Keratinocyte (primary cell): ENCODE measurements around the gene MYF6. TPM values are rescaled to one million over a fixed set of nuclear protein-coding genes. Genes with fewer than 3 reads are reported as not detected.

Experiments
- DNase-seq: peaks from one replicate; pipeline ENCODE4 v3.0.0-alpha.2; 2011; ENCODE audit warnings: low read depth, missing footprints, low spot score
- FAIRE-seq: peaks from 2 replicates; lab custom pipeline; 2011; peaks lifted over from hg19 to GRCh38; lab: Jason Lieb, UNC
- H2AFZ ChIP-seq: 2 replicates; pipeline ENCODE4 v1.6.0; 2012; ENCODE audit warnings: low read length, control low read depth, inconsistent platforms; ENCODE audit not compliant: control insufficient read depth
- H3K27ac ChIP-seq: 2 replicates; pipeline ENCODE4 v1.5.1; 2011; ENCODE audit warnings: low read length; ENCODE audit not compliant: control insufficient read depth, insufficient read depth
- H3K27me3 ChIP-seq: 3 replicates; pipeline ENCODE4 v1.6.0; 2011; ENCODE audit warnings: low read length; ENCODE audit not compliant: control insufficient read depth, insufficient read depth; ENCODE audit errors: extremely low read depth
- H3K36me3 ChIP-seq, 2 experiments: 2 replicates in 1 of 2; 3 replicates in 1 of 2; pipeline ENCODE4 v1.5.1; 2011; ENCODE audit warnings: low read length in 2 of 2, mild to moderate bottlenecking in 1 of 2; ENCODE audit not compliant: control insufficient read depth in 2 of 2, insufficient read depth in 2 of 2; ENCODE audit errors: extremely low read depth in 1 of 2
- H3K4me1 ChIP-seq: 3 replicates; pipeline ENCODE4 v1.5.1; 2011; ENCODE audit warnings: low read length; ENCODE audit not compliant: control insufficient read depth, insufficient read depth; ENCODE audit errors: extremely low read depth
- H3K4me2 ChIP-seq: 3 replicates; pipeline ENCODE4 v1.6.0; 2011; ENCODE audit warnings: low read depth, low read length; ENCODE audit not compliant: control insufficient read depth, insufficient read depth; ENCODE audit errors: extremely low read depth
- H3K4me3 ChIP-seq, 3 experiments: fragments of 200-600 bp in 1 of 3; sonication (generic) in 1 of 3; 2 replicates in 2 of 3; 3 replicates in 1 of 3; pipeline ENCODE4 v1.5.1; 2011 to 2016; ENCODE audit warnings: low read length in 3 of 3, mild to moderate bottlenecking in 3 of 3, control low read depth in 2 of 3, inconsistent platforms in 1 of 3, low read depth in 1 of 3, mixed read lengths in 1 of 3, mixed run types in 1 of 3, moderate library complexity in 1 of 3; ENCODE audit not compliant: control insufficient read depth in 2 of 3, insufficient read depth in 2 of 3; ENCODE audit errors: extremely low read depth in 1 of 3
- H3K79me2 ChIP-seq: 2 replicates; pipeline ENCODE4 v1.6.0; 2012; ENCODE audit warnings: low read length; ENCODE audit not compliant: control insufficient read depth, insufficient read depth
- H3K9ac ChIP-seq: 3 replicates; pipeline ENCODE4 v1.6.0; 2011; ENCODE audit warnings: low read length; ENCODE audit not compliant: control insufficient read depth, insufficient read depth; ENCODE audit errors: extremely low read depth
- H3K9me1 ChIP-seq: 3 replicates; pipeline ENCODE4 v1.6.0; 2011; ENCODE audit warnings: low read length; ENCODE audit not compliant: control insufficient read depth, insufficient read depth; ENCODE audit errors: extremely low read depth
- H3K9me3 ChIP-seq: 2 replicates; pipeline ENCODE4 v1.5.1; 2012; ENCODE audit warnings: low read depth, low read length; ENCODE audit not compliant: control insufficient read depth
- H4K20me1 ChIP-seq: 3 replicates; pipeline ENCODE4 v1.6.0; 2011; ENCODE audit warnings: low read length; ENCODE audit not compliant: control insufficient read depth, insufficient read depth; ENCODE audit errors: extremely low read depth
- EZH2 ChIP-seq: IDR thresholded peaks from one replicate; pipeline ENCODE4 v1.6.1; 2012; ENCODE audit warnings: inconsistent platforms, mild to moderate bottlenecking, low read length, moderate library complexity
- dilution Hi-C: fragments of 300-500 bp; cut with MboI; formaldehyde crosslinking; loops from one replicate; pipeline ENCODE4 v1.7.0; 2020; ENCODE audit warnings: low sequenced_read_pairs; ENCODE audit not compliant: extremely low pct_ligation_motif_present
- polyA plus RNA-seq, 5 experiments: library from polyadenylated mRNA; depleted of rRNA in 3 of 5; stranded (reverse) in 3 of 5; stranded (forward) in 1 of 5; unstranded in 1 of 5; fragments of >200 nt; gene quantifications; 1 replicate in 1 of 5; 2 replicates in 3 of 5; 3 replicates in 1 of 5; pipeline versions ENCODE4 v1.2.1 to v1.2.3, GENCODE V29; 2011 to 2012; ENCODE audit warnings: missing spikeins in 2 of 5, low read depth in 1 of 5, low replicate concordance in 1 of 5
- TF ChIP-seq, protein P1 (sequence below), 3 experiments: IDR thresholded peaks in 1 of 3; conservative IDR thresholded peaks in 1 of 3; optimal IDR thresholded peaks in 1 of 3; 2 replicates in 2 of 3; 3 replicates in 1 of 3; pipeline versions ENCODE3 to v1.5.1; 2011; ENCODE audit warnings: low read length in 3 of 3, mild to moderate bottlenecking in 3 of 3, moderate library complexity in 2 of 3, control low read depth in 1 of 3, inconsistent platforms in 1 of 3; ENCODE audit not compliant: insufficient read depth in 2 of 3; ENCODE audit errors: extremely low read depth in 1 of 3

The MYF6 gene
- polyA plus RNA-seq, 1 donor (not counting 4 experiments of a cell fraction or from before 2014, with no cell fraction given): not detected

DNA sequence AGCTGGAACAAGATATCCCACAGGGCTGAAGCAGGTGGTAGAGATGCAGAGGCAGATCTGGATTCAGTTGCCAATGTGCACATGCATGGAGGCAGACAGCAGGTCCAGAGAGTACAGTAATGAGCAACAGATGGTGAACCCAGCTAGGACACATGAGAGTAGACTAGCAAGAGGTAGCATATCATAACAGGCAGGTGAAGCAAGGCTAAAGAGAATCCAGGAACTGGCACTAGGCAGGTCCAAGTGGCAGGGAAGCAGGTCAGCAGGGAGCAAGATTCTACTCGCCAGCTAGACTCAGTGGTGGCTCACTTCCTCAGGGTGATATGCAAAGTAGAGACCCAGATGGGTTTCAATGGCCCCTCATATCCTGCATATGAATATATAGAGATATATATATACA lies 15.3 kb upstream of the MYF6 start:
- dilution Hi-C loops: no loop called here
- H2AFZ ChIP-seq: no peak overlapping the region
- H3K27ac ChIP-seq: no peak overlapping the region
- no peak for TF ChIP-seq EZH2
- TF ChIP-seq, protein P1, sequence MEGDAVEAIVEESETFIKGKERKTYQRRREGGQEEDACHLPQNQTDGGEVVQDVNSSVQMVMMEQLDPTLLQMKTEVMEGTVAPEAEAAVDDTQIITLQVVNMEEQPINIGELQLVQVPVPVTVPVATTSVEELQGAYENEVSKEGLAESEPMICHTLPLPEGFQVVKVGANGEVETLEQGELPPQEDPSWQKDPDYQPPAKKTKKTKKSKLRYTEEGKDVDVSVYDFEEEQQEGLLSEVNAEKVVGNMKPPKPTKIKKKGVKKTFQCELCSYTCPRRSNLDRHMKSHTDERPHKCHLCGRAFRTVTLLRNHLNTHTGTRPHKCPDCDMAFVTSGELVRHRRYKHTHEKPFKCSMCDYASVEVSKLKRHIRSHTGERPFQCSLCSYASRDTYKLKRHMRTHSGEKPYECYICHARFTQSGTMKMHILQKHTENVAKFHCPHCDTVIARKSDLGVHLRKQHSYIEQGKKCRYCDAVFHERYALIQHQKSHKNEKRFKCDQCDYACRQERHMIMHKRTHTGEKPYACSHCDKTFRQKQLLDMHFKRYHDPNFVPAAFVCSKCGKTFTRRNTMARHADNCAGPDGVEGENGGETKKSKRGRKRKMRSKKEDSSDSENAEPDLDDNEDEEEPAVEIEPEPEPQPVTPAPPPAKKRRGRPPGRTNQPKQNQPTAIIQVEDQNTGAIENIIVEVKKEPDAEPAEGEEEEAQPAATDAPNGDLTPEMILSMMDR (optimal IDR thresholded peaks at IDR 0.05 in 1 of 3, IDR thresholded peaks at IDR 0.05 in 1 of 3, conservative IDR thresholded peaks at IDR 0.05 in 1 of 3; ENCODE audit: extremely low read depth in 1 of 3, insufficient read depth in 2 of 3, low read length in 3 of 3): no peak
- FAIRE-seq: no peak
- no peak for DNase-seq
- no peaks in the 10 kb centered on the region for H3K79me2 ChIP-seq
- H3K4me2 ChIP-seq: no peak overlapping the region
- no peaks in the 10 kb centered on the region for H3K9me1 ChIP-seq
- no peaks in the 10 kb centered on the region for H3K9me3 ChIP-seq
- H4K20me1 ChIP-seq: no peaks in the 10 kb centered on the region
- no peaks in the 10 kb centered on the region for H3K27me3 ChIP-seq
- H3K4me1 ChIP-seq: no peaks in the 10 kb centered on the region
- no peak overlapping the region for H3K4me3 ChIP-seq
- H3K36me3 ChIP-seq: no peaks in the 10 kb centered on the region
- no peak overlapping the region for H3K9ac ChIP-seq

DNA sequence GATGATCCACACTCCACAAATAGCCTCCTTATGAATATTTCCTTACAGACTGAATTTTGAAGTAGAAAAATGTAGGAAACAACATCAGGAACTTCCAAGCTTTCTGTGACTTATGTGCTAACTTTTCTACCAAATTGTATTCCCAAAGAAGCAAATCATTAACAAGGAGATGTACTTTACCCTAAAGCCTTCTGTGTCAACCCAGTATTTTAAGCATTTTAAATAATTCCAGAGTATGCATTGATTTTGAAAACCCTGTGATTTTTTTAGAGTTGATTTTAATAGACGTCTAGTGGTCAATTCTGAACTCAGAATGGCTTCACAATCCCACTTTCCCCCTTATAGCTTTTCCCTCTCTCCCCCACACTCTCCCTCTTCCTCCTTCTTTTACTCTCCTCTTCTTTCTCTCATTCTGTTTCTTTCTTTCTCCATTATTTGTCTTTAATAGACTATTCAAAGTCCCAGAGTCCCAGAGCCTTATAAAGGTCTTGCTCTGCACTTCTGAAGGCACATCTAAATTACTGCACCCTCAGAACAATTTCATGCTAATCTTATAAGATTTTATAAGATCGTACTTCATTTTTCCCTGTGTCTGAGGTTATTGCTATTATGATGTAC lies 10.1 kb upstream of the MYF6 start:
- no peaks in the 10 kb centered on the region for H3K9me1 ChIP-seq
- no peak overlapping the region for H2AFZ ChIP-seq
- H4K20me1 ChIP-seq: no peaks in the 10 kb centered on the region
- no peaks in the 10 kb centered on the region for H3K79me2 ChIP-seq
- DNase-seq: no peak
- no peaks in the 10 kb centered on the region for H3K27me3 ChIP-seq
- no peaks in the 10 kb centered on the region for H3K36me3 ChIP-seq
- H3K9ac ChIP-seq: no peak overlapping the region
- no peaks in the 10 kb centered on the region for H3K4me1 ChIP-seq
- H3K27ac ChIP-seq: no peak overlapping the region
- no peak overlapping the region for H3K4me3 ChIP-seq
- dilution Hi-C loops: no loop called here
- H3K9me3 ChIP-seq: no peaks in the 10 kb centered on the region
- TF ChIP-seq, protein P1 (optimal IDR thresholded peaks at IDR 0.05 in 1 of 3, IDR thresholded peaks at IDR 0.05 in 1 of 3, conservative IDR thresholded peaks at IDR 0.05 in 1 of 3; ENCODE audit: extremely low read depth in 1 of 3, insufficient read depth in 2 of 3, low read length in 3 of 3): no peak
- no peak for TF ChIP-seq EZH2
- FAIRE-seq: no peak
- no peak overlapping the region for H3K4me2 ChIP-seq
